GM13977 (cell line): ENCODE measurements around the gene ZNF362.

Experiments
- DNase-seq: peaks from one replicate; pipeline ENCODE4 v3.0.0; 2012; ENCODE audit warnings: low spot score
- CTCF ChIP-seq: IDR thresholded peaks from 2 replicates; pipeline ENCODE4 v1.5.1; 2012; ENCODE audit warnings: mild to moderate bottlenecking, control low read depth; ENCODE audit not compliant: insufficient read depth; ENCODE audit errors: extremely low read depth, missing control alignments
- in situ Hi-C: fragments of 300-500 bp; cut with MboI; formaldehyde crosslinking; loops from one replicate; pipeline ENCODE4 v1.12.0; 2022; ENCODE audit warnings: low sequenced_read_pairs, low pct_unique_long_range_greater_than_20kb, mixed read lengths, inconsistent platforms; ENCODE audit not compliant: unreplicated experiment

ZNF362 gene

GRCh38 chr1:33322109-33322508 lies 65.8 kb downstream of the ZNF362 start:
- no peak for DNase-seq
- TF ChIP-seq CTCF = no peak
- in situ Hi-C loops = no loop called here

- DNase-seq = no peak
- in situ Hi-C loops = no loop called here
Observed at GRCh38 chr1:33322870-33323585, 66.7 kb downstream of the ZNF362 start.

GRCh38 chr1:33323663-33324477 lies 67.6 kb downstream of the ZNF362 start:
- in situ Hi-C loops = no loop called here
- no peak for TF ChIP-seq CTCF

More at GRCh38 chr1:33322870-33323585, 66.7 kb downstream of the ZNF362 start:
- TF ChIP-seq CTCF = no peak

GRCh38 chr1:33324677-33325575 lies 68.6 kb downstream of the ZNF362 start:
- in situ Hi-C loops = no loop called here
- no peak for TF ChIP-seq CTCF
- DNase-seq = no peak

More at GRCh38 chr1:33323663-33324477, 67.6 kb downstream of the ZNF362 start:
- no peak for DNase-seq

GRCh38 chr1:33326785-33327184 lies 70.5 kb downstream of the ZNF362 start:
- DNase-seq = no peak
- in situ Hi-C loops = no loop called here
- TF ChIP-seq CTCF = no peak
